Activated T-helper 2 cell treated with anti-CD3 and anti-CD28 coated beads, Interferon-gamma antibody, Interleukin-2, Interleukin-4, amounts not matched to agents 10 μg/mL and 5 μg/mL and 100 μg/mL, durations not matched to agents 14 hours and 24 hours and 36 hours (primary cell): ENCODE results near the gene EBNA1BP2. TPM values are rescaled to one million over a fixed set of nuclear protein-coding genes. Genes with fewer than 3 reads are reported as not detected.
"Not testable (repeated sequence)": the region's sequence is repeated elsewhere in the genome, so short reads cannot be mapped to it uniquely, and the experiment has no call there.

Experiments used
- DNase-seq: peaks from one replicate; pipeline ENCODE4 v3.0.0; 2021; ENCODE audit warnings: low spot score
- H3K27ac Mint-ChIP-seq: one replicate; pipeline ENCODE4 v1.8.0; 2021; ENCODE audit warnings: mixed read lengths
- H3K27me3 Mint-ChIP-seq: one replicate; pipeline ENCODE4 v1.8.0; 2021; ENCODE audit warnings: low read depth, mixed read lengths
- H3K36me3 Mint-ChIP-seq: one replicate; pipeline ENCODE4 v1.8.0; 2021; ENCODE audit warnings: low read depth, mixed read lengths
- H3K4me1 Mint-ChIP-seq: one replicate; pipeline ENCODE4 v1.8.0; 2021; ENCODE audit warnings: low read depth, mixed read lengths
- H3K4me3 Mint-ChIP-seq: one replicate; pipeline ENCODE4 v1.8.0; 2021; ENCODE audit warnings: low read depth, mild to moderate bottlenecking, moderate library complexity, mixed read lengths
- H3K9me3 Mint-ChIP-seq: one replicate; pipeline ENCODE4 v1.8.0; 2021; ENCODE audit warnings: mixed read lengths
- intact Hi-C: fragments of 100-400 bp; cut with micrococcal nuclease; formaldehyde crosslinking; loops from one replicate; pipeline ENCODE4 v1.15.1; 2023
- total RNA-seq: library from RNA; stranded (reverse); gene quantifications from 2 replicates; pipeline ENCODE4 v1.2.3, GENCODE V29; 2022

Gene EBNA1BP2
- total RNA-seq, 1 donor from 2014 or later: 104 TPM

- Mint-ChIP-seq H3K27ac (no peak overlapping the region), H3K27me3 (peaks cover 27% of the 10 kb centered on the region), H3K4me1 (no peaks in the 10 kb centered on the region), H3K9me3 (no peaks in the 10 kb centered on the region), H3K4me3 (no peak overlapping the region), H3K36me3 (no peaks in the 10 kb centered on the region)
- intact Hi-C loops: no loop called here
- no peak for DNase-seq
Measured at GRCh38 chr1:43129426-43129825, 42.7 kb downstream of the EBNA1BP2 start.

GRCh38 chr1:43128816-43129215 lies 43.3 kb downstream of the EBNA1BP2 start:
- intact Hi-C loops: no loop called here
- Mint-ChIP-seq H3K4me1 (no peaks in the 10 kb centered on the region), H3K27me3 (peaks cover 29% of the 10 kb centered on the region), H3K4me3 (no peak overlapping the region), H3K36me3 (no peaks in the 10 kb centered on the region), H3K9me3 (no peaks in the 10 kb centered on the region), H3K27ac (no peak overlapping the region)
- DNase-seq: no peak

- Mint-ChIP-seq H3K27me3 (peaks cover 17% of the 10 kb centered on the region), H3K9me3 (no peaks in the 10 kb centered on the region), H3K4me3 (no peak overlapping the region), H3K4me1 (no peaks in the 10 kb centered on the region), H3K36me3 (no peaks in the 10 kb centered on the region), H3K27ac (no peak overlapping the region)
- intact Hi-C loops: no loop called here
- DNase-seq: no peak
Measured at GRCh38 chr1:43123031-43123430, 49.1 kb downstream of the EBNA1BP2 start.

GRCh38 chr1:43121256-43121900 lies 50.7 kb downstream of the EBNA1BP2 start:
- H3K9me3 Mint-ChIP-seq: no peaks in the 10 kb centered on the region
- H3K4me3 Mint-ChIP-seq: no peak overlapping the region
- H3K36me3 Mint-ChIP-seq: no peaks in the 10 kb centered on the region
- no peak overlapping the region for H3K27ac Mint-ChIP-seq
- intact Hi-C loops: no loop called here
- DNase-seq: no peak
- no peaks in the 10 kb centered on the region for H3K4me1 Mint-ChIP-seq
- peaks cover 9% of the 10 kb centered on the region for H3K27me3 Mint-ChIP-seq

GRCh38 chr1:43119928-43120586 lies 52.0 kb downstream of the EBNA1BP2 start:
- H3K9me3 Mint-ChIP-seq, H3K27me3 Mint-ChIP-seq, intact Hi-C loops, DNase-seq, H3K36me3 Mint-ChIP-seq, H3K27ac Mint-ChIP-seq, H3K4me1 Mint-ChIP-seq: not testable (repeated sequence)
- H3K4me3 Mint-ChIP-seq: peak overlapping the region; percentile 39

Other genes with a start within 250 kb of the EBNA1BP2 start
- 143 and 155 TPM in 2 replicates for gene SLC2A1, start 213.4 kb downstream of the EBNA1BP2 start, total RNA-seq
- gene CFAP57, start within 50 bp of the EBNA1BP2 start, total RNA-seq: 0.11 and 0.16 TPM in 2 replicates
- gene TMEM125, start 97.7 kb upstream of the EBNA1BP2 start, total RNA-seq: not detected in 2 replicates
- not detected in 2 replicates for gene C1orf210, start 113.3 kb upstream of the EBNA1BP2 start, total RNA-seq
- gene TIE1, start 128.7 kb upstream of the EBNA1BP2 start, total RNA-seq: 2.9 and 3.1 TPM in 2 replicates
- gene MPL, start 165.5 kb upstream of the EBNA1BP2 start, total RNA-seq: not detected in 2 replicates
- gene CDC20, start 186.7 kb upstream of the EBNA1BP2 start, total RNA-seq: 125 and 128 TPM in 2 replicates
- gene ELOVL1, start 195.7 kb upstream of the EBNA1BP2 start, total RNA-seq: 82.7 and 83.6 TPM in 2 replicates
- 40.8 and 41.6 TPM in 2 replicates for gene MED8, start 217.5 kb upstream of the EBNA1BP2 start, total RNA-seq
- 56.6 and 58.4 TPM in 2 replicates for gene SZT2, start 217.6 kb upstream of the EBNA1BP2 start, total RNA-seq